HEK293 (cell line): ENCODE measurements around the gene CHMP1B.

Experiments used
- BCL11A ChIP-seq: fragments of 450-650 bp; formaldehyde crosslinking; IDR thresholded peaks from 2 replicates; pipeline ENCODE4 v1.5.1; 2016; ENCODE audit warnings: low read depth, missing biosample characterization, missing genetic modification characterization
- KLF1 ChIP-seq: fragments of 450-650 bp; formaldehyde crosslinking; IDR thresholded peaks from 2 replicates; pipeline ENCODE4 v1.5.1; 2016; ENCODE audit warnings: missing biosample characterization, missing genetic modification characterization
- KLF10 ChIP-seq: fragments of 450-650 bp; IDR thresholded peaks from 2 replicates; pipeline ENCODE4 v1.5.1; 2018; ENCODE audit warnings: missing biosample characterization, mild to moderate bottlenecking, missing genetic modification characterization
- KLF16 ChIP-seq: fragments of 450-650 bp; formaldehyde crosslinking; IDR thresholded peaks from 2 replicates; pipeline ENCODE4 v1.5.1; 2017; ENCODE audit warnings: missing biosample characterization, missing genetic modification characterization
- KLF8 ChIP-seq: fragments of 450-650 bp; formaldehyde crosslinking; IDR thresholded peaks from 2 replicates; pipeline ENCODE4 v1.5.1; 2016; ENCODE audit warnings: missing biosample characterization, missing genetic modification characterization
- PRDM1 ChIP-seq: fragments of 450-650 bp; formaldehyde crosslinking; IDR thresholded peaks from 2 replicates; pipeline ENCODE4; 2016; ENCODE audit warnings: missing biosample characterization, missing genetic modification characterization
- YY1 ChIP-seq: fragments of 450-650 bp; formaldehyde crosslinking; IDR thresholded peaks from 2 replicates; pipeline ENCODE4 v1.5.1; 2018; ENCODE audit warnings: missing biosample characterization, missing genetic modification characterization
- ZBTB48 ChIP-seq: fragments of 450-650 bp; formaldehyde crosslinking; IDR thresholded peaks from 2 replicates; pipeline ENCODE4 v1.5.1; 2016; ENCODE audit warnings: missing biosample characterization, missing genetic modification characterization
- ZNF132 ChIP-seq: fragments of 450-650 bp; formaldehyde crosslinking; IDR thresholded peaks from 2 replicates; pipeline ENCODE4 v1.5.1; 2017; ENCODE audit warnings: missing biosample characterization, missing genetic modification characterization, borderline replicate concordance
- ZNF146 ChIP-seq: fragments of 450-650 bp; formaldehyde crosslinking; IDR thresholded peaks from 2 replicates; pipeline ENCODE4 v1.5.1; 2016; ENCODE audit warnings: missing biosample characterization, missing genetic modification characterization
- ZNF202 ChIP-seq: fragments of 450-650 bp; formaldehyde crosslinking; IDR thresholded peaks from 2 replicates; pipeline ENCODE4 v1.5.1; 2016; ENCODE audit warnings: missing biosample characterization, missing genetic modification characterization, borderline replicate concordance
- ZNF544 ChIP-seq: fragments of 450-650 bp; formaldehyde crosslinking; IDR thresholded peaks from 2 replicates; pipeline ENCODE4 v1.5.0; 2017; ENCODE audit warnings: missing biosample characterization, missing genetic modification characterization
- ZNF585B ChIP-seq: fragments of 450-650 bp; formaldehyde crosslinking; IDR thresholded peaks from 2 replicates; pipeline ENCODE4 v1.5.1; 2016; ENCODE audit warnings: missing biosample characterization, missing genetic modification characterization
- ZNF596 ChIP-seq: fragments of 450-650 bp; IDR thresholded peaks from 2 replicates; pipeline ENCODE4 v1.5.0; 2018; ENCODE audit warnings: missing biosample characterization, mild to moderate bottlenecking, missing genetic modification characterization, moderate library complexity
- ZNF623 ChIP-seq: fragments of 450-650 bp; formaldehyde crosslinking; IDR thresholded peaks from 2 replicates; pipeline ENCODE4 v1.5.1; 2016; ENCODE audit warnings: missing biosample characterization, missing genetic modification characterization
- ZNF747 ChIP-seq: fragments of 450-650 bp; formaldehyde crosslinking; IDR thresholded peaks from 2 replicates; pipeline ENCODE4 v1.5.1; 2016; ENCODE audit warnings: missing biosample characterization, missing genetic modification characterization
- ZNF76 ChIP-seq: fragments of 450-650 bp; formaldehyde crosslinking; IDR thresholded peaks from 2 replicates; pipeline ENCODE4; 2016; ENCODE audit warnings: low read depth, missing biosample characterization, missing genetic modification characterization, borderline replicate concordance
- TF ChIP-seq, protein P1 (sequence below): fragments of 450-650 bp; formaldehyde crosslinking; IDR thresholded peaks from 2 replicates; pipeline ENCODE4 v1.5.1; 2016; ENCODE audit warnings: missing biosample characterization, missing genetic modification characterization
- TF ChIP-seq, protein P2 (sequence below): fragments of 450-650 bp; formaldehyde crosslinking; conservative IDR thresholded peaks from 2 replicates; pipeline ENCODE4 v1.5.1; 2016; ENCODE audit warnings: low read depth, missing biosample characterization, missing genetic modification characterization
- TF ChIP-seq, protein P3 (sequence below): fragments of 450-650 bp; formaldehyde crosslinking; IDR thresholded peaks from 2 replicates; pipeline ENCODE4 v1.5.1; 2016; ENCODE audit warnings: missing biosample characterization, missing genetic modification characterization, low read depth
- TF ChIP-seq, protein P4 (sequence below): fragments of 450-650 bp; formaldehyde crosslinking; IDR thresholded peaks from 2 replicates; pipeline ENCODE4 v1.5.1; 2016; ENCODE audit warnings: missing biosample characterization, missing genetic modification characterization
- TF ChIP-seq, protein P5 (sequence below): fragments of 450-650 bp; formaldehyde crosslinking; IDR thresholded peaks from 2 replicates; pipeline ENCODE4 v1.5.1; 2016; ENCODE audit warnings: missing biosample characterization, missing genetic modification characterization
- TF ChIP-seq, protein P6 (sequence below): fragments of 450-650 bp; IDR thresholded peaks from 2 replicates; pipeline ENCODE4 v1.5.1; 2018; ENCODE audit warnings: missing biosample characterization, mild to moderate bottlenecking, missing genetic modification characterization
- TF ChIP-seq, protein P7 (sequence below): IDR thresholded peaks from 2 replicates; pipeline ENCODE4 v1.6.1; 2011; ENCODE audit warnings: mild to moderate bottlenecking, low read depth, low read length, borderline replicate concordance

The CHMP1B gene

DNA sequence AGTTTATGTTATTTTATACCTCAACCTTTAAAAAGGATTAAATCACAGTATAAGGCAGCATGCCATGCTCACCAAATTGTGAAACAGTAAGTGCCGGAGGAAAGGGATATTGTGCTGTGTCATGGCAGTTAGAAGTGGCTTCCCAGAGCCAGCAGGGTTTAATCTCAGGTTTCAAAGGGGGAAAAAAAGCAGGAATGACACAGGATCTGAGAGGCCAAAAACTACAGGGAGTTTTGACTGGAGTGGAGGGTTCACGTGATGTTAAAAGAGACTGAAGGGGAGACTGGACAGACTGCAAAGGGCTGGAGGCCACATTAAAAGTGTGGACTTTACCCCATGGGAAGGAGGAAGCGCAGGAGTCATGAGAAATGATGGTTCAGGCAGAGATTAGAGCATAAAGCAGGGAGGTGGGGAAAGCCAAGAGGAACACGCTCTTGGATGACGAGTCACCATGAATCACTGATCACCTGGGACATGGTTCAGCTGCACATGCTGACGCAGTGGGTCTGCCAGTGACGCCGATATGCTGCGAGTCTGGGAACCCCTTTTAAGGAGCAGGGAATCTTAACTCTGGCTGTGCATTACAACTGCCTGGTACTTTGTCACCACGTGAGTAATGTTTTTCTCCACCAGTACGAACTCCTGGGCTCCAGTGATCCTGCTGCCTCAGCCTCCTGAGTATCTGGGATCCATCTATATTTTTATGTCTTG is 6.1 kb downstream of the CHMP1B start (continued):
- TF ChIP-seq ZBTB48 (tag by site-specific recombination) (no peak), ZNF747 (no peak), ZNF544 (tag by site-specific recombination) (no peak), KLF1 (0 out of 2 replicates have a peak, but pooled peaks have one; percentile 12), KLF8 (tag by site-specific recombination) (no peak), KLF10 (tag by site-specific recombination) (no peak), ZNF623 (tag by site-specific recombination) (no peak), ZNF585B (tag by site-specific recombination) (no peak), BCL11A (tag by site-specific recombination) (0 out of 2 replicates have a peak, but pooled peaks have one; percentile 56), PRDM1 (tag by site-specific recombination) (peak; percentile 85), KLF16 (tag by site-specific recombination) (no peak), ZNF202 (tag by site-specific recombination) (no peak), YY1 (tag by site-specific recombination) (no peak), ZNF76 (tag by site-specific recombination) (peak; percentile 56; the same call in 1 of the 2 replicates), ZNF132 (tag by site-specific recombination) (no peak), ZNF146 (no peak), ZNF596 (tag by site-specific recombination) (no peak)
- TF ChIP-seq, protein P1, sequence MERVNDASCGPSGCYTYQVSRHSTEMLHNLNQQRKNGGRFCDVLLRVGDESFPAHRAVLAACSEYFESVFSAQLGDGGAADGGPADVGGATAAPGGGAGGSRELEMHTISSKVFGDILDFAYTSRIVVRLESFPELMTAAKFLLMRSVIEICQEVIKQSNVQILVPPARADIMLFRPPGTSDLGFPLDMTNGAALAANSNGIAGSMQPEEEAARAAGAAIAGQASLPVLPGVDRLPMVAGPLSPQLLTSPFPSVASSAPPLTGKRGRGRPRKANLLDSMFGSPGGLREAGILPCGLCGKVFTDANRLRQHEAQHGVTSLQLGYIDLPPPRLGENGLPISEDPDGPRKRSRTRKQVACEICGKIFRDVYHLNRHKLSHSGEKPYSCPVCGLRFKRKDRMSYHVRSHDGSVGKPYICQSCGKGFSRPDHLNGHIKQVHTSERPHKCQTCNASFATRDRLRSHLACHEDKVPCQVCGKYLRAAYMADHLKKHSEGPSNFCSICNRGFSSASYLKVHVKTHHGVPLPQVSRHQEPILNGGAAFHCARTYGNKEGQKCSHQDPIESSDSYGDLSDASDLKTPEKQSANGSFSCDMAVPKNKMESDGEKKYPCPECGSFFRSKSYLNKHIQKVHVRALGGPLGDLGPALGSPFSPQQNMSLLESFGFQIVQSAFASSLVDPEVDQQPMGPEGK (tag by site-specific recombination), result peak; percentile 63
- TF ChIP-seq, protein P2, sequence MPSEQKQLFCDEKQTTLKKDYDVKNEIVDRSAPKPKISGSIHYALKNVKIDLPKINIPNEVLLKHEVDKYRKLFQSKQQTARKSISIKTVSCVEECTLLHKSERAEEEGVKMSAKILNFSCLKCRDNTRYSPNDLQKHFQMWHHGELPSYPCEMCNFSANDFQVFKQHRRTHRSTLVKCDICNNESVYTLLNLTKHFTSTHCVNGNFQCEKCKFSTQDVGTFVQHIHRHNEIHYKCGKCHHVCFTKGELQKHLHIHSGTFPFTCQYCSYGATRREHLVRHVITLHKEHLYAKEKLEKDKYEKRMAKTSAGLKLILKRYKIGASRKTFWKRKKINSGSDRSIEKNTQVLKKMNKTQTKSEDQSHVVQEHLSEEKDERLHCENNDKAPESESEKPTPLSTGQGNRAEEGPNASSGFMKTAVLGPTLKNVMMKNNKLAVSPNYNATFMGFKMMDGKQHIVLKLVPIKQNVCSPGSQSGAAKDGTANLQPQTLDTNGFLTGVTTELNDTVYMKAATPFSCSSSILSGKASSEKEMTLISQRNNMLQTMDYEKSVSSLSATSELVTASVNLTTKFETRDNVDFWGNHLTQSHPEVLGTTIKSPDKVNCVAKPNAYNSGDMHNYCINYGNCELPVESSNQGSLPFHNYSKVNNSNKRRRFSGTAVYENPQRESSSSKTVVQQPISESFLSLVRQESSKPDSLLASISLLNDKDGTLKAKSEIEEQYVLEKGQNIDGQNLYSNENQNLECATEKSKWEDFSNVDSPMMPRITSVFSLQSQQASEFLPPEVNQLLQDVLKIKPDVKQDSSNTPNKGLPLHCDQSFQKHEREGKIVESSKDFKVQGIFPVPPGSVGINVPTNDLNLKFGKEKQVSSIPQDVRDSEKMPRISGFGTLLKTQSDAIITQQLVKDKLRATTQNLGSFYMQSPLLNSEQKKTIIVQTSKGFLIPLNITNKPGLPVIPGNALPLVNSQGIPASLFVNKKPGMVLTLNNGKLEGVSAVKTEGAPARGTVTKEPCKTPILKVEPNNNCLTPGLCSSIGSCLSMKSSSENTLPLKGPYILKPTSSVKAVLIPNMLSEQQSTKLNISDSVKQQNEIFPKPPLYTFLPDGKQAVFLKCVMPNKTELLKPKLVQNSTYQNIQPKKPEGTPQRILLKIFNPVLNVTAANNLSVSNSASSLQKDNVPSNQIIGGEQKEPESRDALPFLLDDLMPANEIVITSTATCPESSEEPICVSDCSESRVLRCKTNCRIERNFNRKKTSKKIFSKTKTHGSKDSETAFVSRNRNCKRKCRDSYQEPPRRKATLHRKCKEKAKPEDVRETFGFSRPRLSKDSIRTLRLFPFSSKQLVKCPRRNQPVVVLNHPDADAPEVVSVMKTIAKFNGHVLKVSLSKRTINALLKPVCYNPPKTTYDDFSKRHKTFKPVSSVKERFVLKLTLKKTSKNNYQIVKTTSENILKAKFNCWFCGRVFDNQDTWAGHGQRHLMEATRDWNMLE (tag by site-specific recombination), result no peak; the same call in 1 of the 2 replicates
- TF ChIP-seq, protein P3, sequence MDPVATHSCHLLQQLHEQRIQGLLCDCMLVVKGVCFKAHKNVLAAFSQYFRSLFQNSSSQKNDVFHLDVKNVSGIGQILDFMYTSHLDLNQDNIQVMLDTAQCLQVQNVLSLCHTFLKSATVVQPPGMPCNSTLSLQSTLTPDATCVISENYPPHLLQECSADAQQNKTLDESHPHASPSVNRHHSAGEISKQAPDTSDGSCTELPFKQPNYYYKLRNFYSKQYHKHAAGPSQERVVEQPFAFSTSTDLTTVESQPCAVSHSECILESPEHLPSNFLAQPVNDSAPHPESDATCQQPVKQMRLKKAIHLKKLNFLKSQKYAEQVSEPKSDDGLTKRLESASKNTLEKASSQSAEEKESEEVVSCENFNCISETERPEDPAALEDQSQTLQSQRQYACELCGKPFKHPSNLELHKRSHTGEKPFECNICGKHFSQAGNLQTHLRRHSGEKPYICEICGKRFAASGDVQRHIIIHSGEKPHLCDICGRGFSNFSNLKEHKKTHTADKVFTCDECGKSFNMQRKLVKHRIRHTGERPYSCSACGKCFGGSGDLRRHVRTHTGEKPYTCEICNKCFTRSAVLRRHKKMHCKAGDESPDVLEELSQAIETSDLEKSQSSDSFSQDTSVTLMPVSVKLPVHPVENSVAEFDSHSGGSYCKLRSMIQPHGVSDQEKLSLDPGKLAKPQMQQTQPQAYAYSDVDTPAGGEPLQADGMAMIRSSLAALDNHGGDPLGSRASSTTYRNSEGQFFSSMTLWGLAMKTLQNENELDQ (tag by site-specific recombination), result no peak
- TF ChIP-seq, protein P4, sequence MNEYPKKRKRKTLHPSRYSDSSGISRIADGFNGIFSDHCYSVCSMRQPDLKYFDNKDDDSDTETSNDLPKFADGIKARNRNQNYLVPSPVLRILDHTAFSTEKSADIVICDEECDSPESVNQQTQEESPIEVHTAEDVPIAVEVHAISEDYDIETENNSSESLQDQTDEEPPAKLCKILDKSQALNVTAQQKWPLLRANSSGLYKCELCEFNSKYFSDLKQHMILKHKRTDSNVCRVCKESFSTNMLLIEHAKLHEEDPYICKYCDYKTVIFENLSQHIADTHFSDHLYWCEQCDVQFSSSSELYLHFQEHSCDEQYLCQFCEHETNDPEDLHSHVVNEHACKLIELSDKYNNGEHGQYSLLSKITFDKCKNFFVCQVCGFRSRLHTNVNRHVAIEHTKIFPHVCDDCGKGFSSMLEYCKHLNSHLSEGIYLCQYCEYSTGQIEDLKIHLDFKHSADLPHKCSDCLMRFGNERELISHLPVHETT (tag by site-specific recombination), result peak; percentile 70
- TF ChIP-seq, protein P5, sequence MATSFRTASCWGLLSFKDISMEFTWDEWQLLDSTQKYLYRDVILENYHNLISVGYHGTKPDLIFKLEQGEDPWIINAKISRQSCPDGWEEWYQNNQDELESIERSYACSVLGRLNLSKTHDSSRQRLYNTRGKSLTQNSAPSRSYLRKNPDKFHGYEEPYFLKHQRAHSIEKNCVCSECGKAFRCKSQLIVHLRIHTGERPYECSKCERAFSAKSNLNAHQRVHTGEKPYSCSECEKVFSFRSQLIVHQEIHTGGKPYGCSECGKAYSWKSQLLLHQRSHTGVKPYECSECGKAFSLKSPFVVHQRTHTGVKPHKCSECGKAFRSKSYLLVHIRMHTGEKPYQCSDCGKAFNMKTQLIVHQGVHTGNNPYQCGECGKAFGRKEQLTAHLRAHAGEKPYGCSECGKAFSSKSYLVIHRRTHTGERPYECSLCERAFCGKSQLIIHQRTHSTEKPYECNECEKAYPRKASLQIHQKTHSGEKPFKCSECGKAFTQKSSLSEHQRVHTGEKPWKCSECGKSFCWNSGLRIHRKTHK (tag by site-specific recombination), result no peak
- TF ChIP-seq, protein P6, sequence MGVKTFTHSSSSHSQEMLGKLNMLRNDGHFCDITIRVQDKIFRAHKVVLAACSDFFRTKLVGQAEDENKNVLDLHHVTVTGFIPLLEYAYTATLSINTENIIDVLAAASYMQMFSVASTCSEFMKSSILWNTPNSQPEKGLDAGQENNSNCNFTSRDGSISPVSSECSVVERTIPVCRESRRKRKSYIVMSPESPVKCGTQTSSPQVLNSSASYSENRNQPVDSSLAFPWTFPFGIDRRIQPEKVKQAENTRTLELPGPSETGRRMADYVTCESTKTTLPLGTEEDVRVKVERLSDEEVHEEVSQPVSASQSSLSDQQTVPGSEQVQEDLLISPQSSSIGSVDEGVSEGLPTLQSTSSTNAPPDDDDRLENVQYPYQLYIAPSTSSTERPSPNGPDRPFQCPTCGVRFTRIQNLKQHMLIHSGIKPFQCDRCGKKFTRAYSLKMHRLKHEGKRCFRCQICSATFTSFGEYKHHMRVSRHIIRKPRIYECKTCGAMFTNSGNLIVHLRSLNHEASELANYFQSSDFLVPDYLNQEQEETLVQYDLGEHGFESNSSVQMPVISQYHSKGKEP (tag by site-specific recombination), result no peak
- TF ChIP-seq, protein P7, sequence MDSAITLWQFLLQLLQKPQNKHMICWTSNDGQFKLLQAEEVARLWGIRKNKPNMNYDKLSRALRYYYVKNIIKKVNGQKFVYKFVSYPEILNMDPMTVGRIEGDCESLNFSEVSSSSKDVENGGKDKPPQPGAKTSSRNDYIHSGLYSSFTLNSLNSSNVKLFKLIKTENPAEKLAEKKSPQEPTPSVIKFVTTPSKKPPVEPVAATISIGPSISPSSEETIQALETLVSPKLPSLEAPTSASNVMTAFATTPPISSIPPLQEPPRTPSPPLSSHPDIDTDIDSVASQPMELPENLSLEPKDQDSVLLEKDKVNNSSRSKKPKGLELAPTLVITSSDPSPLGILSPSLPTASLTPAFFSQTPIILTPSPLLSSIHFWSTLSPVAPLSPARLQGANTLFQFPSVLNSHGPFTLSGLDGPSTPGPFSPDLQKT, result no peak
